HCT116 (cell line): Measurements from ENCODE around the gene SYNGR1. TPM values are rescaled to one million over a fixed set of nuclear protein-coding genes. Genes with fewer than 3 reads are reported as not detected.

ENCODE experiments used
- ATAC-seq: fragments of 200-7000 bp; cut with Tn5 transposase; 2 replicates; pipeline ENCODE4 v1.9.1; 2020; ENCODE audit warnings: mild to moderate bottlenecking, moderate library complexity
- BruUV-seq: library from RNA; stranded (reverse); fragments of 400-500 nt; replicated peaks from 2 replicates; lab custom pipeline; 2021; lab: Mats Ljungman, UMichigan
- CTCF ChIA-PET: fragments of 300-600 bp; sonication (Branson Sonifier 250); formaldehyde crosslinking; loops from one replicate; lab custom pipeline; 2021; ENCODE audit warnings: antibody characterized with exemption; lab: Charles Lee
- POLR2A ChIA-PET: fragments of 300-600, 350-600 bp; sonication (Branson Sonifier 250); formaldehyde crosslinking; loops from one replicate; lab custom pipeline; 2021; ENCODE audit warnings: antibody characterized with exemption; lab: Charles Lee
- RAD21 ChIA-PET, 2 experiments: fragments of 300-600 bp; sonication (Branson Sonifier 250); formaldehyde crosslinking; loops; one replicate each; lab custom pipeline; 2023; ENCODE audit warnings: low total read pairs in 2 of 2; ENCODE audit not compliant: uncharacterized antibody in 2 of 2, unreplicated experiment in 2 of 2, low non-redundant PET in 1 of 2; lab: Charles Lee
- DNase-seq: peaks from one replicate; pipeline ENCODE4 v3.0.0-alpha.2; 2010; ENCODE audit warnings: low read depth, low spot score
- H2AFZ ChIP-seq: fragments of 200-600 bp; shearing (Covaris generic), sonication (generic); 2 replicates; pipeline ENCODE4 v1.6.1; 2017; ENCODE audit warnings: low read depth, mixed run types, mixed read lengths, antibody characterized with exemption, low read length; ENCODE audit not compliant: poor library complexity, severe bottlenecking
- H3K27ac ChIP-seq: 2 replicates; pipeline ENCODE4 v1.5.1; 2012; ENCODE audit warnings: low read depth, low read length
- H3K27me3 ChIP-seq: fragments of 200-600 bp; sonication (generic); 2 replicates; pipeline ENCODE4 v1.6.1; 2016; ENCODE audit warnings: mixed run types, low read length, mixed read lengths; ENCODE audit not compliant: insufficient read depth
- H3K36me3 ChIP-seq, 2 experiments: fragments of 200-500 bp in 1 of 2; fragments of 200-600 bp in 1 of 2; sonication (Bioruptor generic) in 1 of 2; sonication (generic) in 1 of 2; 2 replicates each; pipeline versions ENCODE4 v1.5.1 to v1.6.1; 2014 to 2016; ENCODE audit warnings: low read length in 2 of 2, inconsistent platforms in 1 of 2, mixed read lengths in 1 of 2, mixed run types in 1 of 2; ENCODE audit not compliant: insufficient read depth in 2 of 2, control insufficient read depth in 1 of 2
- H3K4me1 ChIP-seq, 2 experiments: fragments of 200-600 bp in 1 of 2; sonication (generic) in 1 of 2; 2 replicates each; pipeline versions ENCODE4 v1.5.1 to v1.6.1; 2012 to 2017; ENCODE audit warnings: low read length in 2 of 2, inconsistent platforms in 1 of 2, mild to moderate bottlenecking in 1 of 2, mixed read lengths in 1 of 2, mixed run types in 1 of 2, moderate library complexity in 1 of 2; ENCODE audit not compliant: insufficient read depth in 2 of 2, control insufficient read depth in 1 of 2
- H3K4me2 ChIP-seq: fragments of 200-600 bp; sonication (generic); 2 replicates; pipeline ENCODE4 v1.6.1; 2017; ENCODE audit warnings: mixed run types, low read length, mixed read lengths
- H3K4me3 ChIP-seq, 2 experiments: fragments of 200-600 bp in 1 of 2; sonication (generic) in 1 of 2; replicated peaks in 1 of 2; 2 replicates each; pipeline ENCODE4 v1.5.1; 2011 to 2016; ENCODE audit warnings: low read length in 2 of 2, control low read depth in 1 of 2, low read depth in 1 of 2, mild to moderate bottlenecking in 1 of 2, mixed read lengths in 1 of 2, mixed run types in 1 of 2
- H3K79me2 ChIP-seq: fragments of 200-600 bp; sonication (generic); 2 replicates; pipeline ENCODE4 v1.6.1; 2017; ENCODE audit warnings: mild to moderate bottlenecking, mixed run types, low read length, moderate library complexity, mixed read lengths; ENCODE audit not compliant: insufficient read depth
- H3K9ac ChIP-seq: fragments of 200-600 bp; sonication (generic); 2 replicates; pipeline ENCODE4 v1.6.1; 2016; ENCODE audit warnings: low read length, mixed read lengths
- H3K9me2 ChIP-seq: fragments of 200-600 bp; sonication (generic), shearing (Covaris generic); 2 replicates; pipeline ENCODE4 v1.6.1; 2017; ENCODE audit warnings: mixed run types, mild to moderate bottlenecking, moderate library complexity; ENCODE audit not compliant: insufficient read depth
- H3K9me3 ChIP-seq, 2 experiments: fragments of 200-500 bp in 1 of 2; fragments of 200-600 bp in 1 of 2; sonication (Bioruptor generic) in 1 of 2; sonication (generic) in 1 of 2; 2 replicates each; pipeline ENCODE4 v1.6.1; 2014 to 2017; ENCODE audit warnings: low read length in 2 of 2, mixed read lengths in 2 of 2, inconsistent platforms in 1 of 2, low read depth in 1 of 2, mild to moderate bottlenecking in 1 of 2, mixed run types in 1 of 2, moderate library complexity in 1 of 2; ENCODE audit not compliant: control insufficient read depth in 1 of 2, insufficient read depth in 1 of 2
- H4K20me1 ChIP-seq: fragments of 200-600 bp; sonication (generic), shearing (Covaris generic); 2 replicates; pipeline ENCODE4 v1.6.1; 2017; ENCODE audit warnings: mixed run types, mild to moderate bottlenecking, moderate library complexity; ENCODE audit not compliant: insufficient read depth
- CBX3 ChIP-seq: IDR thresholded peaks from 2 replicates; pipeline ENCODE4 v1.6.1; 2012; ENCODE audit warnings: low read depth
- CEBPB ChIP-seq: IDR thresholded peaks from 2 replicates; pipeline ENCODE4 v1.6.1; 2012; ENCODE audit warnings: low read depth
- EZH2phosphoT487 ChIP-seq: fragments of 200-600 bp; IDR thresholded peaks from 2 replicates; pipeline ENCODE4 v1.6.1; 2018; ENCODE audit warnings: antibody characterized with exemption, borderline replicate concordance
- FOSL1 ChIP-seq: IDR thresholded peaks from 2 replicates; pipeline ENCODE4 v1.6.1; 2012; ENCODE audit warnings: low read depth
- YY1 ChIP-seq: IDR thresholded peaks from 2 replicates; pipeline ENCODE4 v1.6.1; 2011; ENCODE audit warnings: low read length, low read depth, moderate library complexity, mild to moderate bottlenecking; ENCODE audit not compliant: insufficient replicate concordance; ENCODE audit errors: extremely low read depth
- ZFX ChIP-seq: fragments of 450-650 bp; IDR thresholded peaks from 2 replicates; pipeline ENCODE4 v1.6.1; 2017
- intact Hi-C: fragments of 100-400 bp; cut with micrococcal nuclease; formaldehyde crosslinking; loops from 2 replicates; pipeline ENCODE4 v1.10.0; 2022
- total RNA-seq: library from RNA; stranded (reverse); gene quantifications from one replicate; pipeline ENCODE4 v1.2.1, GENCODE V29; 2021; ENCODE audit not compliant: unreplicated experiment
- TF ChIP-seq, protein P1 (sequence below): IDR thresholded peaks from 2 replicates; pipeline ENCODE4 v1.6.1; 2012
- TF ChIP-seq, protein P2 (sequence below): IDR thresholded peaks from 2 replicates; pipeline ENCODE4 v1.6.1; 2012; ENCODE audit warnings: low read depth
- TF ChIP-seq, protein P3 (sequence below): IDR thresholded peaks from 2 replicates; pipeline ENCODE4 v1.6.1; 2012

SYNGR1 gene
- total RNA-seq, 1 experiment from 2014 or later, result 20.7 TPM

DNA sequence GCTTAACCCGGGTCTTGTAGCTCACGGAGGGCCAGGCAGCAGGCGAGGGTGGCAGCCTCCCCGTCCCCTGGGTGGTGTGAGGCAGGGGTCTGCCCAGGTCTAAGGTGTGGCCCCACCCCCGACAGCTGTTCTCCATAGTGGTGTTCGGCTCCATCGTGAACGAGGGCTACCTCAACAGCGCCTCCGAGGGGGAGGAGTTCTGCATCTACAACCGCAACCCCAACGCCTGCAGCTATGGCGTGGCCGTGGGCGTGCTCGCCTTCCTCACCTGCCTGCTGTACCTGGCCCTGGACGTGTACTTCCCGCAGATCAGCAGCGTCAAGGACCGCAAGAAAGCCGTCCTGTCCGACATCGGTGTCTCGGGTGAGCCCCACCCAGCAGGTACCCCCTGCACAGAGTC lies 24.4 kb downstream of the SYNGR1 start:
- H2AFZ ChIP-seq, result no peak overlapping the region
- ATAC-seq, result no peak
- no peaks in the 10 kb centered on the region for H3K79me2 ChIP-seq
- ChIA-PET RAD21 (no interaction called here), CTCF (no interaction called here), POLR2A (no interaction called here)
- BruUV-seq, result no TSS peak
- H3K27ac ChIP-seq, result no peak overlapping the region
- no peak overlapping the region for H3K4me3 ChIP-seq
- TF ChIP-seq FOSL1 (no peak), EZH2phosphoT487 (no peak), CEBPB (no peak), YY1 (no peak), ZFX (no peak), CBX3 (no peak)
- TF ChIP-seq, protein P1, sequence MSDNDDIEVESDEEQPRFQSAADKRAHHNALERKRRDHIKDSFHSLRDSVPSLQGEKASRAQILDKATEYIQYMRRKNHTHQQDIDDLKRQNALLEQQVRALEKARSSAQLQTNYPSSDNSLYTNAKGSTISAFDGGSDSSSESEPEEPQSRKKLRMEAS, result no peak
- TF ChIP-seq, protein P2, sequence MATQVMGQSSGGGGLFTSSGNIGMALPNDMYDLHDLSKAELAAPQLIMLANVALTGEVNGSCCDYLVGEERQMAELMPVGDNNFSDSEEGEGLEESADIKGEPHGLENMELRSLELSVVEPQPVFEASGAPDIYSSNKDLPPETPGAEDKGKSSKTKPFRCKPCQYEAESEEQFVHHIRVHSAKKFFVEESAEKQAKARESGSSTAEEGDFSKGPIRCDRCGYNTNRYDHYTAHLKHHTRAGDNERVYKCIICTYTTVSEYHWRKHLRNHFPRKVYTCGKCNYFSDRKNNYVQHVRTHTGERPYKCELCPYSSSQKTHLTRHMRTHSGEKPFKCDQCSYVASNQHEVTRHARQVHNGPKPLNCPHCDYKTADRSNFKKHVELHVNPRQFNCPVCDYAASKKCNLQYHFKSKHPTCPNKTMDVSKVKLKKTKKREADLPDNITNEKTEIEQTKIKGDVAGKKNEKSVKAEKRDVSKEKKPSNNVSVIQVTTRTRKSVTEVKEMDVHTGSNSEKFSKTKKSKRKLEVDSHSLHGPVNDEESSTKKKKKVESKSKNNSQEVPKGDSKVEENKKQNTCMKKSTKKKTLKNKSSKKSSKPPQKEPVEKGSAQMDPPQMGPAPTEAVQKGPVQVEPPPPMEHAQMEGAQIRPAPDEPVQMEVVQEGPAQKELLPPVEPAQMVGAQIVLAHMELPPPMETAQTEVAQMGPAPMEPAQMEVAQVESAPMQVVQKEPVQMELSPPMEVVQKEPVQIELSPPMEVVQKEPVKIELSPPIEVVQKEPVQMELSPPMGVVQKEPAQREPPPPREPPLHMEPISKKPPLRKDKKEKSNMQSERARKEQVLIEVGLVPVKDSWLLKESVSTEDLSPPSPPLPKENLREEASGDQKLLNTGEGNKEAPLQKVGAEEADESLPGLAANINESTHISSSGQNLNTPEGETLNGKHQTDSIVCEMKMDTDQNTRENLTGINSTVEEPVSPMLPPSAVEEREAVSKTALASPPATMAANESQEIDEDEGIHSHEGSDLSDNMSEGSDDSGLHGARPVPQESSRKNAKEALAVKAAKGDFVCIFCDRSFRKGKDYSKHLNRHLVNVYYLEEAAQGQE, result no peak
- TF ChIP-seq, protein P3, sequence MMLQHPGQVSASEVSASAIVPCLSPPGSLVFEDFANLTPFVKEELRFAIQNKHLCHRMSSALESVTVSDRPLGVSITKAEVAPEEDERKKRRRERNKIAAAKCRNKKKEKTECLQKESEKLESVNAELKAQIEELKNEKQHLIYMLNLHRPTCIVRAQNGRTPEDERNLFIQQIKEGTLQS, result no peak
- H3K9ac ChIP-seq, result no peak overlapping the region
- H3K9me3 ChIP-seq, result peaks cover 0 to 4% of the 10 kb centered on the region in 2 experiments; a peak in 2 of 4 replicates
- DNase-seq, result no peak
- H3K36me3 ChIP-seq, result no peaks in the 10 kb centered on the region; a peak in 1 of 4 replicates
- no peaks in the 10 kb centered on the region for H3K4me1 ChIP-seq
- H3K27me3 ChIP-seq, result no peaks in the 10 kb centered on the region
- intact Hi-C loops, result no loop called here
- no peaks in the 10 kb centered on the region for H3K9me2 ChIP-seq
- H4K20me1 ChIP-seq, result no peaks in the 10 kb centered on the region
- H3K4me2 ChIP-seq, result no peak overlapping the region
